Measurements from ENCODE around the gene BABAM2.
A peak's percentile ranks its signal among the peaks of the same experiment; 100 is the strongest.

Gene BABAM2

GRCh38 chr2:28342081-28342967 lies 451.8 kb downstream of the BABAM2 start:
- DNase-seq (ENCODE audit: low read depth) = peak; percentile 88
- no peak overlapping the region for H3K4me3 ChIP-seq (ENCODE audit: control insufficient read depth, low read depth, low read length)
- no peak for TF ChIP-seq CTCF (conservative IDR thresholded peaks at IDR 0.05; ENCODE audit: control insufficient read depth, insufficient read depth, low read depth, low read length)

- no peak for TF ChIP-seq CTCF (conservative IDR thresholded peaks at IDR 0.05; ENCODE audit: control insufficient read depth, insufficient read depth, low read depth, low read length)
- H3K4me3 ChIP-seq (ENCODE audit: control insufficient read depth, low read depth, low read length) = no peak overlapping the region
- no peak for DNase-seq (ENCODE audit: low read depth)
These were observed 452.8 kb downstream of the BABAM2 start for GRCh38 chr2:28343184-28343942.

GRCh38 chr2:28343971-28344715 lies 453.6 kb downstream of the BABAM2 start:
- H3K4me3 ChIP-seq (ENCODE audit: control insufficient read depth, low read depth, low read length) = no peak overlapping the region
- no peak for DNase-seq (ENCODE audit: low read depth)
- TF ChIP-seq CTCF (conservative IDR thresholded peaks at IDR 0.05; ENCODE audit: control insufficient read depth, insufficient read depth, low read depth, low read length) = no peak

GRCh38 chr2:28344756-28345373 lies 454.3 kb downstream of the BABAM2 start:
- no peak for TF ChIP-seq CTCF (conservative IDR thresholded peaks at IDR 0.05; ENCODE audit: control insufficient read depth, insufficient read depth, low read depth, low read length)
- DNase-seq (ENCODE audit: low read depth) = no peak
- no peak overlapping the region for H3K4me3 ChIP-seq (ENCODE audit: control insufficient read depth, low read depth, low read length)

- no peak for DNase-seq (ENCODE audit: low read depth)
- TF ChIP-seq CTCF (conservative IDR thresholded peaks at IDR 0.05; ENCODE audit: control insufficient read depth, insufficient read depth, low read depth, low read length) = no peak
- H3K4me3 ChIP-seq (ENCODE audit: control insufficient read depth, low read depth, low read length) = no peak overlapping the region
These were observed 455.1 kb downstream of the BABAM2 start for GRCh38 chr2:28345619-28346018.

GRCh38 chr2:28346587-28346986 lies 456.1 kb downstream of the BABAM2 start:
- TF ChIP-seq CTCF (conservative IDR thresholded peaks at IDR 0.05; ENCODE audit: control insufficient read depth, insufficient read depth, low read depth, low read length) = no peak
- DNase-seq (ENCODE audit: low read depth) = no peak
- H3K4me3 ChIP-seq (ENCODE audit: control insufficient read depth, low read depth, low read length) = no peak overlapping the region
